GM18867 (cell line): ENCODE data around the gene MOCS2.
A peak's percentile ranks its signal among the peaks of the same experiment; 100 is the strongest.

ENCODE experiments used
- ATAC-seq: cut with Tn5 transposase; IDR thresholded peaks from one replicate; pipeline ENCODE4 v1.9.1; 2021; ENCODE audit warnings: mild to moderate bottlenecking, moderate library complexity; ENCODE audit not compliant: unreplicated experiment

MOCS2 gene

DNA sequence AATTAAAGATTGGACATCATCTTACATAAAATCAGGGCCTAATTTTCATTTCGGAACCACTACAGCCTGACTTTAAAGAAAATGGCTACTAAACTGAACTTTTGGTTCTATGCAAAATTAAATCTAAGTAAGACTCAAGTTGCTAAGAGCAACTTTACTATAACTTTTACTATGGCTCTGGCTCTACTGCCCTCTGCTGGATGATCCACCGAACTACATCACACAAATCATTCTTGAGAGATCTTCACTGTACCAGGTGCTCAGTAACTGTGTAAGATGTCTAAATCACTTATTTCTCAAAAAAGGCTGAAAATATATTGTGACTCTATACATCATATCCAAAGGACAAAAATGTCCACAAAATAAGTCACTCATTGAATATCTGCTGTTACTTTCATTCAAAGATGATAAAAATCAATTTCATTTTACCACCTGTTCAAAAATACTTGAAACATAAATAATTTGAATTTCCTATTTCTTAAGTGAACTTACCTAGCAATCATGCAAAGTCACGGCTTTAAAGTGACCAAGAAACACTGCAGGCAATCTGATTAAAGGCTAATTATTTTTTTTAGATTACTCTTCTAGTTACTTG is 13.5 kb downstream of the MOCS2 start:
- ATAC-seq, result peak; percentile 87

DNA sequence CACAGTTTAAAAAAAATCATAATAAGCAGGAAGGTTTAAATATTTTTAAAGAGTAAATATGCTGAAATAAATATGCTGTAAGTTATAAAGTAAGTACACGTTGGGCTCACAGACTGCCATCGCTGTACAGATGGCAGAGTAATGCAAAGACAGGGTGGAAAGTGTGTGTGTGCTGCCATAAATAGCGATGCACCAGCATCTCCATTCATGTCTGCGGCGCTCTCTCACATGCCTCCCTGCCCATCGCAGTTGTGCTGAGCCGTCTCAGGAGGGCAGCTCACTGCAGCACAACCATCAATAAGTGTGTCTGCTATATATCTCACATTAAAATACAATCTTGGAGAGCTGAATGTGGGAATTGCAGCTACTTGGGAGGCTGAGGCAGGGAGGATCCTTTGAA is 14.3 kb downstream of the MOCS2 start:
- no peak for ATAC-seq

DNA sequence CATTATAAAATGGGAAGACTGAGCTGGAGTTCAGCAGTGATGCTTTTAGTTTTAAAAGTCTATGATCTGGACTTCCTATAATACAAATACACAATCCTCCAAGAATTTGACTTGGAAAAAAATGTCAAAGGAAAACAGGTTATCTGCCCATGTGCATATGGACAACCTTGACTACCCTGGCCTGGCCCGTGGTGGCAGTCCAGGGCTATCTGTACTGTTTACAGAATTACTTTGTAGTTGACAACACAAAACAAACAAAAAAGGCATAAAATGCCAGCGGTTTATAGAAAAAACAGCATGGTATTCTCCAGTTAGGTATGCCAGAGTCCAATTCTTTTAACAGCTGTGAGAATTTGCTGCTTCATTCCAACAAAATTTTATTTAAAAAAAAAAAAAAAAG is 17.3 kb downstream of the MOCS2 start:
- no peak for ATAC-seq

DNA sequence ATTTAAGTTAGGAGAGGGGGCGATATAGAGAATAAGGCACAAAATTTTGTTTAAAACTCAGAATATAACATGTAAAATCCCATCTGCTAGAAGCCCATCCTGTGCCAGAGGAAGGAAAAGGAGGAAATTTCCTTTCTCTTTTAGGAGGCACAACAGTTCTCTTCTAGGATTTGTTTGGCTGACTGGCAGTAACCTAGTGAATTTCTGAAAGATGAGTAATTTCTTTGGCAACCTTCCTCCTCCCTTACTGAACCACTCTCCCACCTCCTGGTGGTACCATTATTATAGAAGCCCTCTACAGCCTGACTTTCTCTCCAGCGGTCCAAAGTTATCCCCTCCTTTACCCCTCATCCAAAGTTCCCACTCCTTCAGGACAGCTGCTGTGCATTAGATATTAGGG is 18.3 kb downstream of the MOCS2 start:
- no peak for ATAC-seq

DNA sequence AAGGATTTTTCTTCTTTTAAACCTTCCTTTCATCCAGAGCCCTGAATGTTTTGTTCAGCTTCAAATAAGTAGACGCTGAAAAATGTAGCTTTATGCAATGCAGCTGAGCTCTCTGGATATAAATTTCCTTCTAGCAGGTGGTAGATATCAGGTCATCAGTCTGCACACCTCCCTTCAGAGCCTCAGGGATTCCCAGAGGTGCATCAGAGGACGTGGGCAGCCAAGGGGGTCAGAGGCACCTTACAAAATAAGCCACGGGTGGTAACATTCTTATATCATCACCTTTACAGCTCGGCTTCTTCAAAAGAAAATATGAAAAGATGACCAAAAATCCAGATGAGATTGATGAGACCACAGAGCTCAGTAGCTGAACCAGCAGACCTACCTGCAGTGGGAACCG is 19.3 kb downstream of the MOCS2 start:
- no peak for ATAC-seq

DNA sequence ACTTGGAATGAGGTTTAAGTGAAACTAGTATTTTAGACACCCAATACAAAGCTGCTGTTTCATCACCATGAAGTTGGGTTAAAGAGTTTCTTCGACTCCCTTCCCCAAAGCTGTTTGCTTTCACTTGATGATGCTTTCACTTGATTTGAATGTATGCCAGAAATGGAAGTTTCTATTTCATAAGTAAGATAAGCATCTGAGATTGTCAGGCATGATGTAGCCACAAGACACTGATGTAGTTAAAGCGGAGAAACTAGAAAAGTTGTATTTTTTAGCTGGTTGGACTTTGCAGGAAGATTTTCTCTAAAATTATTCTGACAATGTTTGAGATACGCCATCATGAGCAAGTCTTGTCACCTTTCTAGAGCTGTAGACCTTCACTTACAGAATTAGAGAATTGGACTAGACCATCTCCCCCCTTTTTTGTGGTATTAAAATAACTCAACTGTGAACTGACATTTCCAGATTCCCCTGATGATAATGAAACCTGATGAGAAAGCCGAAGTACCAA is 20.0 kb downstream of the MOCS2 start:
- ATAC-seq, result peak; percentile 96

DNA sequence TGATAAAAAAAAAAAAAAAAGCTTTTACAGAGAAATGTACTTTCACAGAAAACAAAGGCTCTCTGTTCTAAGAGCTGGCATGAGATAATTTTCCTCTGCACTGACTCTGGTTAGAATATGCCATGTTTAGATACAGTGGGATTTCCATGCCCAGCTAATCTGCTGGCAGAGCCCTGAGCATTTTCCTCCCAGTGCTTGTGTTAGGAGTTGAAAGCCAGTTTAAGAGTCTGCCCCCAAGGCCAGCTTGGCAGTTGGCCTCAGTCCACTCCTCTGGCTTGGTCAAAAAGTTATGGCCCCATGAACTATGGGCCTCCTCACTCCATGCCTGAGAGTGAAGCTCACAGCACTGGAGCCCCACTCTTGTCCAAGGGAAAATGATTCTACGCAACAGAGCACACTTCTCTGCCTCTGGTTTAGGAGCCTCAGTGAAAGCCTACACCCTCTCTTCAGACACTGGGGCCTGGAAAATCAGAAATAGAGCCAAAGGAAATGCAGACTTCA is 21.9 kb downstream of the MOCS2 start:
- no peak for ATAC-seq

DNA sequence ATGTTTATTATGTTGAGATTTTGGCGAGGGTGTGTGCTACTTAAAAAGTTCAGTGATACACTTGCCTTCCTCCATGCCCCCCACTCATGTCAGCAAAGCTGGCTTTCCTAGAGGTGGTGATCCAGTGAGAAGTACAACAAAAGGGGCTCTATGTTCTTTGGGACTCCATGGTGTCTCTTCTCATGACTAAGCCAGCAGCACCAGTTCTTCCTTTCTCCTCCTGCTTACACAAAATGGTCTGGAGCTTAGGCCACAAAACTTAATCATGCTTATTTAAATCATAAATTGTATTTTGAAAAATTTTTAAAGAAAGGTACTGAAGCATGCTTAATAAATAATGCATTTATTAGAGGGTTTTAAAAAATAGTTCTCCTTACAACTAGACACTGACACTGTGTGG is 22.4 kb downstream of the MOCS2 start:
- no peak for ATAC-seq

DNA sequence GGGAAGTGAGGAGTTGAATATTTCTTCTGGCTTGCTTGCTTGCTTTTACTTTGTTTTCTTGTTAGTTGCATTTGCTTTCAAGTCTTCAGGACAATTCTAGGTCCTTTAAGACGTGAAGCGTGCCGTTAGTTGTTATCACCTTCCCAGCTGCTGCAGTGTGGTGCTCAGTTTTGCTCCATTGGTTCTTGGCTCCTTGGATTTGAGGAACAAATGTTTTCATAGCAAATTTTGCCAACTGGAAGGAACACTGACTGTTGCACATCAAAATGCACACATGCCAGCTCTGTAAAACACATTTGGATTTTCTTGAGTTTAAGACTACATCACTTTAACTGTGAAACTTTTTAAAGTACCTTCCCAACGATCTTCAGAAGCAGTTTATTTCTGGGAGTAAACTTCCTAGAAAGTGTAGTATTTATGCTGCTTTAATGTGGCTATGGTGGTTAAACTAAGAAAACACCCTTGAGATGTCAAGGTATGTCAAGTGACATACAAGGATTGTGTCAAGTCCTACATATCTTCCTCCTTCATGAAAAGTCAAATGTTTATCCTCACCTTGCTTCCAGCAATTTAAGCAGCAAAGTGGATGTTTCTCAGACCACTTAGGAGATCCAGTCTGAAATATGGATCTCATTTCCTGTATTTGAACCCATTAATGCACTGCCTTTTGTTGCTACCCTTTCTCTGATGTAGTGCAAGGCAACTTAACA is 24.9 kb downstream of the MOCS2 start:
- ATAC-seq, result no peak

DNA sequence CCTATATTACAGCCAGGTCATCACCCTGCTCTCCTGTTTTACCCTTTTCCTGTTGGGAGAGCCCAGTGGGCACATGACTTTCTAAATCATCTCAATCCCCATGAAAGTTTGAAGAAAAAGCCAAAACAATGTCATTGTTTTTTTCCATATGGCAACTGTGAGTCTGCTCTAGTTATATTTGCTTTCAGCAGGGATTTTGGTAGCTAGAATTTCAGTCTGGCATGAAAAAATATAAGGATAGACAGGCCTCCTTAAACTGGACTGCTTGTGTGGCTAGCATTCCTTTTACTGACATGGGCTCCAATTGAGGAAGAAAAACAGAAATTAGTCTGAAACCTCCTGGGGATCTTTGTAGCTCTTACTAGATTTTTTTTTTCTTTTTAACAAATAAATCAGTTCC is 25.6 kb downstream of the MOCS2 start:
- ATAC-seq, result no peak

DNA sequence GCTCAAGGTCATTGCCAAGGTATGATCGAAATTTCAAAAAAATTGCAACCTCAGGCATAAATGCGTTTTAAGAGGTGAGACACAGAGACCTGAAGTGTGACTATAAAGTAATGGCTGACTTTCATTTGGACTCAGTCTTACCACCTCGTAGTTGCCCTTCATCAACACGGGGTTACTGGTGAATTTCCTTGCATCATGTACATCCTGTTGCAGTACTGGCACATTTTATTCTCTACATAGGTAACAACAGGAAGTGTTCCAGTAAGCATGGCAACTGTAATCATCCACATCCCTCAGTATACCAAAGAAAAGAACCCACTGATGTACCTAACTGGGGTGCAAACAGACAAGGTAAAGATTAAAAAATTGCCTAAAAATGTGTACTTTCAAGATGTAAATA is 29.3 kb downstream of the MOCS2 start:
- ATAC-seq, result no peak

DNA sequence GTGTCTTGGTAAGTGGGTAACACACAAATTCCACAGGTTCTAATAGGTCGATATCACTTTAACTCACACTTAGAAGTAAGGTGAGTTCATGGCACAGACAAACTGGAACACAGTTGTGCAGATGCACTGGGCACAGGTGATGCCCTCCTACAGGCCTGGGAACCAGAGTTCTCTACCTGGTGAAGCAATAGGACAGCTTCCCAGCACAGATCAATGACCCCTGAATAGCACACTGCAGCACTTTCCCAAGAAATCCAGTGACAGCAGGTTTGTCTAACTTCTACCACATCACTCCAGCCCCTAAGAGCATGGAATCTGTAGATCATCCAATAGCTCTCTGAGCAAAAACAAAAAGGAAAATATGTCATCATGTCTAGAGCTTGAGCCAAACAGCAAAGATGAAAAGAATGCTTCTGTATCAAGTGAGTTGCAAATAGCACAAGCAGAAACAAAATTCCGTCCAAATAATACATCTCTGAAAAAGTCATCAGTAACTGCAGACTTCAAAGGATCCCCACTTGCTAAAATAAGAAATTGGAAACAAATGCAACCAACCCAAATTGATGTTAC is 33.5 kb downstream of the MOCS2 start:
- ATAC-seq, result no peak

DNA sequence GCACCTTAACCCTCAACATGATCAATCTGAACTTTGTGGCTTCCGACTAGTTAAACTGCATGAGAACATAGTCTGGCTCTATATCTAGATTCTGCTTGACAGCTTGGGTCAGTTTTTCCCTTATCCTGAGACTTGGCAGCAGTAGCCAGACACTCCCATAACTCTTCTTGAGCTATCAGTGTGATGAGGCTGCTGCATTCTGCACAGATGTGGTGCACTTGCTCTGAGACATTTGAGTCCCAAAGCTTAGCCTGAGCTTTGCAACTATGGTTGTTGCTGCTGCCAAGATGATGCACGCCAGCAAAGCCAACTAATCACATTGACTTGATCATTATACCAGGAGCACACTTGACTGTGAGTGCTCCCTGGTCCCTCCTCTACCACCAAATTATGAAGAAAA is 36.2 kb downstream of the MOCS2 start:
- ATAC-seq, result no peak

DNA sequence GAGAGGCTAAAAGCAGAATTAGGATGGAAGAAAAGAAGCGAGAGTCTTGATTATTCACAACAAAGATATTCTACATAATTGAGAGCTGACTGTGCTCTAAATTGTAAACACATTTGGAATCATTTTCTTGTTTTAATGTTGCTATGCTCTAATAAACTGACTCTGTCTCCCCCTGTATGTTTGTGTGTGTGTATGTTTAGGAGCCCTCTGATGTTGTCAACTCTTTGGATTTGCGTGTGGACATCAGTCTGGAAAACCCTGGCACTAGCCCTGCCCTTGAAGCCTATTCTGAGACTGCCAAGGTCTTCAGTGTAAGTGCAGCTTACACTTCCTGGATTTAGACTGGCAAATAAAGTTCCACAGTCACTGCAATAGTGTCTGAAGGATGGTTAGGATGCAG is 37.8 kb downstream of the MOCS2 start:
- ATAC-seq, result no peak

DNA sequence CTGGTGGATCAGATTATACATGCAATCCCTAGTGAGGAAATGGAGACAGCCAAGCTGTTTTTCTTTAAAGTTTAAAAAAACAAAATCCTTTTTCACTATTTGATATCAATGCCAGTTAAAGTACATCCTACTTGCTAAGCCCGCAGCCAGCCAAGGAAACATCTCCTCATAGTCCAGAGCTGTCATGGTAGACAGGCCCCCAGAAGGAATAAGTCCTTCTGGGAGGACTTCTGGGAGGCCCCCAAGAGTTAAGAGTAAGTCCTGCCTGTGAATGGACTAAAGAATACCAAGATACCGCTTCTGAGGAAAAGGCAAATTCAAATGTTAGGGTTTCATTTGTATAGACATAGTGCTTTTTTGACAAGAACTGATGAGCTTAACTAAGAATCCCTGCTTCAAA is 38.3 kb downstream of the MOCS2 start:
- ATAC-seq, result no peak

DNA sequence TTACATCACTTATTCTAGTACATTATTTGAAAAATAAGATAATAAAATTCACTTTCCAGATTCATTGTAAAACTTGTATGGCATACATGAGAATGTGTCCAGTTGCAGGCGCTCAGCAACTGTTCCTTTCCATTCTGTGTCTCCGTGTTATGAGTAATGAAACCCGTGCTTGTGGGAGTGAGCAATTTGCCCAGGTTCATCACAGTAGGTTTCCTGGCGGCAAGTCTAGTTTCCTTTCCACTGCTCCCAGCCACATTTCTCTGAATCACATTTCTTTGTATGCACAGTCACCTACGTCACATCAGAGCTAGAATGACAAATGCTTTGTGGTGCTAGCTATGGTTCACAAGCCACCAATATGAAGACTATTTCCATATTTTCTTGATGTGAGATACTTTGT is 39.9 kb downstream of the MOCS2 start:
- peak; percentile 47 for ATAC-seq

DNA sequence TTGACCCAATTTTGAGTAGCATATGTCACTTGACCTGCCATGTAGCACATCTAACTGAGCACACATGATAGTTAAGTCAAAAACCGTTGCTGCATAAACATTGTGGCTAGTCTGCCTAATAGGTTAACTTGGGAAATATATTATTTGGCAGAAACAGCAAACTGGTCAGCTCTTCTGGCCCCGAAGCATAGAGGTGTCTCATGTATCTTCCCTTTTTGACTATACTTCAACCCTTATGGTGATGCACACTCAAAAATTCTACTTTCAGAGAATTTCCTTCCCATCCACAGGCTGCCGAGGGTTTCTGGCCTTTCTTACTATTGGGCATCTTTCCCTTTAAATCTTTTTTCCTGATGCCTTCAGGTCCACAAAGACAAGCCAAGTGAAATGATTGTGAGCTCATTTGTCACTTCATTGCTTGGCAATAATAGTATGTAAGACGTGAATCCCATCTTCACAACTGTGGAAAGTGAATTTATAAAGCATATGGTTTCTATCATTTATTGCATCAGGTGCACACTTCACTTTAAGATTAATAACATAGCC is 41.2 kb downstream of the MOCS2 start:
- no peak for ATAC-seq

DNA sequence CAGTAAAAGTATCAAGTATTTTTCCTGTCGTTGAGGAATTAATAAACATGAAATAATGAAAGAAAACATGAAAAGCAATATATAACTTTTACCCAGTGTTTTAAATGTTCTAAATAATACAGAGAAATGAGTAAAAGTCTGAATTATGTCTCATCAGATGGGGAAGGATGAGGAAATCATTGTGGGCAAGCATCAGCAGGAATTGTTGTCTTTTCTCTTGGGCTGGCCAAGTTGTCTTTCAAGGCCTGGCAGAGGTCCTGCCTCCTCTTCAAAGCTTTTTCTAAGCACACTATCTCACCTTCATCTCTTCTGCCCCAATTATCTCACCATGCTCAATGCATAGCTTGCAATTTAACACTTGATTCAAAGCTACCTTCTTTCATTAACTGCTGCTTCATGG is 41.9 kb downstream of the MOCS2 start:
- no peak for ATAC-seq

DNA sequence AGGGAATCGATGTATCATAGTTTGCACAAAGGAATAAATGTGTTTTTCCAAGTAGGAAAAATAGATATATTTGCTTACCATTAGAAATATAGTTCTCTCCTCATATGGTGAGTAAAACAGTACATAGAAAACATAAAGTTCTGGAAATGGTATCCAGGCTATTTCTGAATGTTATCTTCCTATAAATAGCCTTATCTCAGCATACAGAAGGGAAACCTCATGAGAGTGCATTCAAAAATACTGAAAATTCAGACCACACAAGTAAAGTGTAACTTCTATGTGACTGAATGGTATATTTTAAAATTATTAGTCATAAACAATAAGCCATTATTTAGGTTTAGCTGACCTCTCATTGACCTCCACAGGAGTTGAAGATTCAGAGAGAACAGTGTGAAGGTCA is 43.5 kb downstream of the MOCS2 start:
- no peak for ATAC-seq

DNA sequence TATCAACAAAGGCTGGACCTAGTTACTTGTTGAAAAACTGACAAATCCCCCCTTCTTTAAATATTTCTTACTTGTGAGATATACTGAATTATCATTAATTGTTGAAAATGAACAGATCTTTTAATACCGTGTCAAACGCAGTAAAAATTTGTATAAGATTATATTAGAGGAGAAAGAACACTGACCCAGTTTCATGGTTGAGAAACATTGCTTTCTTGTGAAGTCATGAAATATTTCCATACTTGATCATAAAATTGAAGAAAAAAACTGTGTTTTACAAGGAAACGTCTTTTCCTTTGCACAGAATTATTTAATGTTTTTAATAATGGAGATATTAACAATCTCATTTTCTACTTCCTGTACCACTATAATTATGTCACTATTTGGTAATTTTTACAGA is 45.8 kb downstream of the MOCS2 start:
- no peak for ATAC-seq

DNA sequence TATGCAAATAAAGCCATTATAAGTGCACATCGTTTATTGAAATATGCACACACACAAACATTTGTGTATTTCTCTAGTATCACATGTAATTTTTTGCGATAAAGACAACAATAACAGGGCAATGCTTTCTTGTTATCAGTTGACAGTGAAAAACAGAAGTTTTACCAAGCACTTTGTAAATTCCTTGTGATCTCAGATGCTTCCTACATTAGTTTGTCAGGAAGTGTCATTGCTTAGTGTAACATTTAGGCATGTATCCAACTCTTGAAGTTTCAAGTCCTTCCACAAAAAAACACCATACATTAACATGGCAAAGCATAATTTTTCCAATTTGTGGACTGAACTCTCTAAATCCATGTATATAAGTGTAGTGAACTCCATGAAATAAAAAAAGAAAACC is 46.4 kb downstream of the MOCS2 start:
- no peak for ATAC-seq

DNA sequence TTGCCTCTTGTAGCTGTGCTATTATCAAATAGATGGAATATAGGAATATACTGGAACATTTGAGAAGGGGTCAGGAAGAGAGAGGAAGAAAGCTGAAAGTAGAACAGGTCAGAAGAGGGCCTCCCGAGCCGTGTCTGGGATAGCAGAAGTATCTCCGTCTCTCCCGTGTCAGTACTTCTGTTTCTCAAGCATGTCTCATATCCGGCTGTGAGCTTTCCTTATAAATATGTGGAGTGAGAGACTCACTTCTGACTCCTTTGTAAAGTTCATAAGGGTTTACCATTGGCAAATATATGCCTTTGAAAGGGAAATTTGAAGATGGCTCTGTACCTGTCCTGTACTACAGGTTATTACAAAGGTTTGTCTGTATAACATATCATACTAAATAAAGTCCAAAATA is 50.3 kb downstream of the MOCS2 start:
- ATAC-seq, result no peak
